ENCODE results near the gene ANKRD13A.

DNA sequence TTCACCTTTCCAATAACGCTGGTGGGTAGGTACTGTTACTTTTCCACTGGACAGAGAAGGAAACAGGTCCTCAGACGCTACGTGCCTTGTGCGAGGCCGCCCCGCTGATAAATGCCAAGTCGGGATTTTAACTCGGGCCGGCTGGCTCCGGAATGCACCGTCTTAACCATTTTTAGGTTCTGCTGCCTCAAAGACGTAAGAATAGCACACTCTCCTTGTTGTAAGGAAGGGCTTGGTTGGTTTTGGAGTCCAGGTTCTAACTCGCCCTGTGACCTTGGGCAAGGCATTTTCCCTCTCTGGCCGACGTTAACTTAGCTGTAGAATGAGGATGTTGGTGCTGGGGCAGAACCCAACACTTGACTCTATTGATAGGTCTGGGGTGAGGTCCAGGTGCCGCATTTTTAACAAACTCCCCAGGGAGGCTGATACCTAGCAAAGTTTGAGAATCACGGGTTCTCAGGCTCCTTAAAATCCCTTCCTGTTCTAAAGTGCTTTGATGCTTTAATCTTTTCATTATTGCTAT, 814 bp downstream of the ANKRD13A start:
- no peak for TF ChIP-seq GATA2 (IDR thresholded peaks at IDR 0.05; ENCODE audit: low read depth, low read length)
- no peak for TF ChIP-seq GATA3 (IDR thresholded peaks at IDR 0.05; ENCODE audit: low read depth, low read length)

Measured in SH-SY5Y (cell line).